Sigmoid colon (tissue), 7 donors: ENCODE data around the gene IFIT1B. TPM values are rescaled to one million over a fixed set of nuclear protein-coding genes. Genes with fewer than 3 reads are reported as not detected.

Experiments used
- DNase-seq: peaks from one replicate; pipeline ENCODE4 v3.0.0-alpha.2; 2019
- H3K27ac ChIP-seq, 4 donors: fragments of 200-600 bp; sonication (generic); one replicate each; pipeline ENCODE4 v1.5.1; 2016 to 2019; ENCODE audit warnings: mild to moderate bottlenecking in 1 of 4
- H3K27me3 ChIP-seq, 3 donors: fragments of 200-600 bp; sonication (generic); one replicate each; pipeline ENCODE4 v1.5.1; 2019; ENCODE audit warnings: mild to moderate bottlenecking in 1 of 3
- H3K36me3 ChIP-seq, 4 donors: fragments of 200-600 bp; sonication (generic); one replicate each; pipeline ENCODE4 v1.5.1; 2016 to 2019
- H3K4me1 ChIP-seq, 4 donors: fragments of 200-600 bp; sonication (generic); one replicate each; pipeline ENCODE4 v1.5.1; 2017 to 2019
- H3K4me3 ChIP-seq, 4 donors: fragments of 200-600 bp; sonication (generic); one replicate each; pipeline ENCODE4 v1.5.1; 2017 to 2019; ENCODE audit warnings: mild to moderate bottlenecking in 2 of 4, moderate library complexity in 1 of 4
- H3K9me3 ChIP-seq, 4 donors: fragments of 200-600 bp in 3 of 4; sonication (generic) in 3 of 4; one replicate each; pipeline versions ENCODE4 v1.5.1 to v1.6.1; 2013 to 2019
- EP300 ChIP-seq, 4 donors: sonication (generic); formaldehyde crosslinking; IDR thresholded peaks; one replicate each; pipeline ENCODE4 v1.6.1; 2017; ENCODE audit warnings: antibody characterized with exemption in 4 of 4
- POLR2A ChIP-seq, 2 donors: fragments of 450-650 bp; IDR thresholded peaks; one replicate each; pipeline ENCODE4 v1.6.1; 2016; ENCODE audit warnings: antibody characterized with exemption in 2 of 2, mild to moderate bottlenecking in 2 of 2, moderate library complexity in 2 of 2
- POLR2AphosphoS5 ChIP-seq, 4 donors: sonication (generic); formaldehyde crosslinking; IDR thresholded peaks; one replicate each; pipeline ENCODE4 v1.6.1; 2017; ENCODE audit warnings: antibody characterized with exemption in 4 of 4
- WGBS, 2 donors: extraction: QIAGEN DNeasy Blood & Tissue Kit; methylation state at CpG; one replicate each; pipeline ENCODE4 v1.1.7; 2013; 5-methylcytosine and 5-hydroxymethylcytosine counted together
- intact Hi-C: fragments of 100-400 bp; cut with DNase I; formaldehyde crosslinking; loops from one replicate; pipeline ENCODE4 v1.15.1; 2023
- polyA plus RNA-seq, 3 donors: library from polyadenylated mRNA; stranded (reverse); fragments of 200-250 nt; gene quantifications; one replicate each; pipeline ENCODE4 v1.2.3, GENCODE V29; 2013
- total RNA-seq, 4 donors: library from RNA; depleted of rRNA; stranded (reverse); fragments of >200 nt; gene quantifications; one replicate each; pipeline ENCODE4 v1.1.0, GENCODE V29; 2016
- TF ChIP-seq, protein P1 (sequence below), 4 experiments: fragments of 450-650 bp in 3 of 4; fragments of 200-600 bp in 1 of 4; IDR thresholded peaks; one replicate each; pipeline ENCODE4 v1.5.1; 2016 to 2019; ENCODE audit warnings: antibody characterized with exemption in 4 of 4, mild to moderate bottlenecking in 3 of 4, moderate library complexity in 2 of 4
- donor health status: healthy with polysubstance abuse.
- donor health status: Bipolar disorder and iron deficiency.
- donor health status: healthy.

IFIT1B gene
- total and polyA plus RNA-seq, 7 donors = not detected

DNA sequence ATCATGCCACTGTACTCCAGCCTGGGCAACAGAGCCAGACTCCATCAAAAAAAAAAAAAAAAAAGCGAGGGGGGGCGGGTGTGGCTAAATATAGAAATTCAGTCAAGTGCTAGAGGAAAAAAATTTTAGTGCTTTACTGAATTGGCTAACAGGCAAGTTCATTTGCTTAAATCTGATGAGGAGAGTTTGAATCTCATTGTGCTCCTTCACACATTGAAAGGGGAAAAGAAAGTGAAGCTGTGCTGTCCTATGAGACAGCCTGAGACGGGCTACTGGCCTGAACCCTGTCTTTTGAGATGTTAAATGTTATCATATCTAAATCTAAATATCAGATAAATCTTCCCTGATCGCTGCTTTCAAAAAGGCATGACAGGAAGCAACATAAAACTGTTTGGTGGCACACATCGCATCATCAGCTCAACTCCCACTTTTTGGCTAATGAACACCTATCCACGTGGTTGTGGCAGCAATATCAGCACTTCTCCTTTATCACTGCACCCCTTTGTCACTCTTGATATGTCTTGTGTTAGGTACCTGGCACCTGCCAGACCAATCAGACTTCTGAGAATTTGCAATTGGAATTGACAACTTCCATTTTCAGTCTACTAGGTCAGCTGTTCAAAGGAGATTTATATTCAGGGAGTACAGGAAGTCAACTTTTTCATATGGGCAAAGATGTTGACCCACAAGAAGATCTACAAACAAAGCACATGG lies 14.0 kb upstream of the IFIT1B start:
- 80 to 84% methylated on average over 6 of the region's 6 CpGs for WGBS, 2 donors
- TF ChIP-seq EP300 (IDR thresholded peaks at IDR 0.05) (no peak), POLR2A (IDR thresholded peaks at IDR 0.05) (no peak), POLR2AphosphoS5 (IDR thresholded peaks at IDR 0.05) (no peak)
- TF ChIP-seq, protein P1, sequence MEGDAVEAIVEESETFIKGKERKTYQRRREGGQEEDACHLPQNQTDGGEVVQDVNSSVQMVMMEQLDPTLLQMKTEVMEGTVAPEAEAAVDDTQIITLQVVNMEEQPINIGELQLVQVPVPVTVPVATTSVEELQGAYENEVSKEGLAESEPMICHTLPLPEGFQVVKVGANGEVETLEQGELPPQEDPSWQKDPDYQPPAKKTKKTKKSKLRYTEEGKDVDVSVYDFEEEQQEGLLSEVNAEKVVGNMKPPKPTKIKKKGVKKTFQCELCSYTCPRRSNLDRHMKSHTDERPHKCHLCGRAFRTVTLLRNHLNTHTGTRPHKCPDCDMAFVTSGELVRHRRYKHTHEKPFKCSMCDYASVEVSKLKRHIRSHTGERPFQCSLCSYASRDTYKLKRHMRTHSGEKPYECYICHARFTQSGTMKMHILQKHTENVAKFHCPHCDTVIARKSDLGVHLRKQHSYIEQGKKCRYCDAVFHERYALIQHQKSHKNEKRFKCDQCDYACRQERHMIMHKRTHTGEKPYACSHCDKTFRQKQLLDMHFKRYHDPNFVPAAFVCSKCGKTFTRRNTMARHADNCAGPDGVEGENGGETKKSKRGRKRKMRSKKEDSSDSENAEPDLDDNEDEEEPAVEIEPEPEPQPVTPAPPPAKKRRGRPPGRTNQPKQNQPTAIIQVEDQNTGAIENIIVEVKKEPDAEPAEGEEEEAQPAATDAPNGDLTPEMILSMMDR (IDR thresholded peaks at IDR 0.05) = no peak
- Histone ChIP-seq H3K4me1 (peaks cover 0 to 12% (median 11%) of the 10 kb centered on the region in 4 donors), H3K27ac (peak overlapping the region in 1 of 4 donors; percentile 13), H3K36me3 (no peaks in the 10 kb centered on the region), H3K4me3 (no peak overlapping the region), H3K27me3 (no peaks in the 10 kb centered on the region), H3K9me3 (no peaks in the 10 kb centered on the region)
- intact Hi-C loops = no loop called here
- no peak for DNase-seq

DNA sequence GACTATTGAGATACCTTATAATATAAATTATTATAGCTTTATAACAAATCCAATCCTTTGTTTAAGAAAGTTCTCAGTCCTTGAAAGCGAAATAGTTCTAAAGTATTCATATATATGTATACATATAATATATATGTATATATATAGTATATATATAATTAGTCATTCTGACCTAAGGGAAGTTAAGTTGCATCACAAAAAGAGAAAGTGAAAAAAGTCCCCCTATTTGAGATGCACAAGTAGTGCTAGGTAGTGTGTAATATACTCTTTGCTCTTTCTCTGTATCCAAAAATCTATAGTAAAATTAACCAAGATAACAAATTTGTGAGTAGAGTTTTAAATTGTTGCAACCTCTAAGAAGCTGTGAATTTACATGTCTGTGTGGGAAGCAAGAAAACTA lies 13.3 kb upstream of the IFIT1B start:
- no peaks in the 10 kb centered on the region for H3K36me3 ChIP-seq
- WGBS, 2 donors = 95 to 96% methylated on average over 1 of the region's 1 CpG
- TF ChIP-seq, protein P1 (IDR thresholded peaks at IDR 0.05) = no peak
- TF ChIP-seq EP300 (IDR thresholded peaks at IDR 0.05) (no peak), POLR2A (IDR thresholded peaks at IDR 0.05) (no peak), POLR2AphosphoS5 (IDR thresholded peaks at IDR 0.05) (no peak)
- no peaks in the 10 kb centered on the region for H3K9me3 ChIP-seq
- intact Hi-C loops = no loop called here
- DNase-seq = no peak
- no peaks in the 10 kb centered on the region for H3K27me3 ChIP-seq
- no peak overlapping the region for H3K27ac ChIP-seq
- H3K4me1 ChIP-seq = peaks cover 0 to 18% (median 13%) of the 10 kb centered on the region in 4 donors
- no peak overlapping the region for H3K4me3 ChIP-seq

DNA sequence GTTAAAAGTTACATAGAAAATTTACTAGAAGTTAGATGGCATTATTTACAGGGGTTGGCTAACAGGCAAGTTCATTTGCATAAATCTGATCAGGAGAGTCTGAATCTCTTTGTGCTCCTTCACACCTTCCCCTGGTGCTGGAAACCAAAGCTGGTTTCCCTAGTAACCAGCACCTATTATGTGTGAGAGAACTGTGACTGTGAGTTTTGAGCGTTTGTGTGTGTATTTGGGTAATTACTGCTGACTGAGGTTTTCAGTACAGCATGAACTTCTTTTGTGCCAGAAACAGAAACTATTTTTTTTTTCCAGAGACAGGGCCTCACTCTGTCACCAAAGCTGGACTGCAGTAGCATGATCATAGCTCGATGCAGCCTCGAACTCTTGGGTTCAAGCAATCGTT lies 10.3 kb upstream of the IFIT1B start:
- no peaks in the 10 kb centered on the region for H3K9me3 ChIP-seq
- H3K36me3 ChIP-seq = no peaks in the 10 kb centered on the region
- 68 to 71% methylated on average over 4 of the region's 4 CpGs for WGBS, 2 donors
- H3K27ac ChIP-seq = peak overlapping the region in 2 of 4 donors; percentile 7
- H3K27me3 ChIP-seq = no peaks in the 10 kb centered on the region
- no peak for DNase-seq
- intact Hi-C loops = no loop called here
- H3K4me3 ChIP-seq = no peak overlapping the region
- TF ChIP-seq POLR2AphosphoS5 (IDR thresholded peaks at IDR 0.05) = no peak
- TF ChIP-seq EP300 (IDR thresholded peaks at IDR 0.05) = no peak
- no peak for TF ChIP-seq POLR2A (IDR thresholded peaks at IDR 0.05)
- TF ChIP-seq, protein P1 (IDR thresholded peaks at IDR 0.05) = no peak
- H3K4me1 ChIP-seq = peaks cover 0 to 18% (median 13%) of the 10 kb centered on the region in 4 donors

DNA sequence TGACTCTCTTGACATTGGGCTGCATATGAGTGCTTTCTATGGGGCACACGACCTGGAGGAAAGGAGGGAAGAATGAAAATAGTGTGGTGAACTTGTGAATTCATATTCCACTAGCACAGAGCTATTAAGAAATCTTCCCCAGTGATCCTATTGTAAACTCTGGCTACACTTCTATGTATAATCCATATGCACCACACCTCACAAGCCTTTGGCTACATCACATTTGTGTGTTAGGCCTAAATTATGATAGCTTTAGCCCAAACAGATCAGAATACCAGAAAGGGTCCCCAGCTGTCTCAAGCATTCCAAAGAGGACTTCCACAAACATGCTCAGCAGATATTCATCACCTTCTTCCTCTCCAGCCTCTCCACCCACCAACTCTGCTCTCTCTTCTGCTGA lies 9.7 kb upstream of the IFIT1B start:
- no peaks in the 10 kb centered on the region for H3K9me3 ChIP-seq
- H3K4me1 ChIP-seq = peaks cover 0 to 18% (median 13%) of the 10 kb centered on the region in 4 donors
- H3K27me3 ChIP-seq = no peaks in the 10 kb centered on the region
- intact Hi-C loops = no loop called here
- no peaks in the 10 kb centered on the region for H3K36me3 ChIP-seq
- no peak overlapping the region for H3K4me3 ChIP-seq
- 64 to 82% methylated on average over 1 of the region's 1 CpG for WGBS, 2 donors
- TF ChIP-seq POLR2AphosphoS5 (IDR thresholded peaks at IDR 0.05) (no peak), EP300 (IDR thresholded peaks at IDR 0.05) (no peak), POLR2A (IDR thresholded peaks at IDR 0.05) (no peak)
- H3K27ac ChIP-seq = peak overlapping the region in 1 of 4 donors; percentile 7
- DNase-seq = no peak

DNA sequence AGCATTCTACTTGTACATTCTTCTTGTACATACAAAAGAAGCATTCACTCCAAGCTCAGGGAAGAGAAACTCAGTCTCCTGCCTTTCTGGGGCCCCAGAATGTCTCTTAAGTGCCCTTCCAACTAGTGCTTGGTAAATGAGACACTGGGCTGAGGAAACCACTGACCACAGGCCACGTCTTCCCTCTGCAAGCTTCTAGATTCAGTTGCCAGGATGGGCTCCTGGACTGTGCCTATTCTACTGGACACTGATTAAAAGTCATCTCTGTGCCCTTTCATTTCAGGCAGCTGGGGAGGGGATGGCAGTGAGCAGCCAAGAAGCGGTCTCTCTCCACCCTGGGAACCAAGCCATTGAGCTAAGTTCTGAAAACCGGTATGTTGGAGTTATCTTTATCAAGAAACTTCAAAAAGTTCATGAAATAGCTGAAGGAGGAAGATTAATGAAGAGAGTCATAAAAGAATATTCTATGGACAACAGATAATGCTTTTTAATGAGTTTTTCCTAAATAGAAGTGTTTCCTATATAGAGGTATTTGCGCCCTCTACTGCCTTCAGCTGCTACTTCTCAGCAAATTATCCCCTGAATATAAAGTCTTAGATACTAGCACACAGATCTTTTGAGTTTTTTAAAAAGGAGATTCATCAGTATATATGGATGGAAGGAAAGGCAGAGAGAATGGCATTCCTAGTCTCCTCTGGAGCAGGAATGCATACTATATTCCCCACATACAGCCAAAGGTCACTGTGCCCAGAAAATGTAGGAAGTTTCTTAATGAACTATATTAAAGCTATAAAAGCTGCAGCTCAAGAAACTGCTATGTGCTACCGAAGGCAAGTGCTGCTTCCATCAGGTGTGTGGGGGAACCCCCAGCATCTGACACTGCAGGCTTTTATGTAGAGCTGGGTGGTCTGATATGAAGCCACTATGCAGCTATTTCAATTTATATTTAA lies 8.4 kb upstream of the IFIT1B start:
- DNase-seq = no peak
- intact Hi-C loops = no loop called here
- Histone ChIP-seq H3K27me3 (no peaks in the 10 kb centered on the region), H3K27ac (peak overlapping the region in 1 of 4 donors; percentile 11), H3K36me3 (no peaks in the 10 kb centered on the region), H3K4me3 (no peak overlapping the region), H3K9me3 (no peaks in the 10 kb centered on the region), H3K4me1 (peaks cover 0 to 31% (median 22%) of the 10 kb centered on the region in 4 donors)
- WGBS, 2 donors = 67 to 71% methylated on average over 5 of the region's 5 CpGs
- no peak for TF ChIP-seq POLR2AphosphoS5 (IDR thresholded peaks at IDR 0.05)
- TF ChIP-seq, protein P1 (IDR thresholded peaks at IDR 0.05) = peak in 2 of 4 experiments; percentile 13 to 34
